Measurements from ENCODE around the gene TRIM63.

TRIM63 gene

DNA sequence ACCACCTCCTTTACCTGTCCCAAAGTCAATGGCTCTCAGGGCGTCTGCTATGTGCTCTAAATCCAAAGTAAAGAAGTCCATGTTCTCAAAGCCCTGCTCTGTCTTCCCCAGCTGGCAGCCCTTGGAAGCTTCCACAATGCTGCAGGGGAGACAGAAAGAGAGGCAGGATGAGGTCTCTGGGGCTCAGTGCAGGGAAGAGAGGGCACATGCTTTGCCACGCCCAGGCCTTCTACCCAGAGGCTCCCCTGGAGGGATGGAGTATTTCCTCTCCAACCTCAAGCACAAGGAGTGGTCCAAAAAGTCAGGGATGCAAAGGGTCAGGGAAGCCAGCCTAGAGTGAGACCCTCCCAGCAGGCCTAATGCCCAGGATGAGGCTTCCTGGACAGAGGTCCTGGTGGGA is 10.2 kb downstream of the TRIM63 start:
- DNase-seq (ENCODE audit: low read depth): no peak

GRCh38 chr1:26055041-26055440 is 12.4 kb downstream of the TRIM63 start:
- DNase-seq (ENCODE audit: low read depth): no peak

- no peak for DNase-seq (ENCODE audit: low read depth)
Measured at GRCh38 chr1:26053718-26054560, 13.5 kb downstream of the TRIM63 start.

GRCh38 chr1:26050248-26050640 is 17.2 kb downstream of the TRIM63 start:
- no peak for DNase-seq (ENCODE audit: low read depth)

GRCh38 chr1:26049531-26050247 is 17.7 kb downstream of the TRIM63 start:
- no peak for DNase-seq (ENCODE audit: low read depth)

GRCh38 chr1:26047278-26047874 is 20.1 kb downstream of the TRIM63 start:
- DNase-seq (ENCODE audit: low read depth): no peak

DNA sequence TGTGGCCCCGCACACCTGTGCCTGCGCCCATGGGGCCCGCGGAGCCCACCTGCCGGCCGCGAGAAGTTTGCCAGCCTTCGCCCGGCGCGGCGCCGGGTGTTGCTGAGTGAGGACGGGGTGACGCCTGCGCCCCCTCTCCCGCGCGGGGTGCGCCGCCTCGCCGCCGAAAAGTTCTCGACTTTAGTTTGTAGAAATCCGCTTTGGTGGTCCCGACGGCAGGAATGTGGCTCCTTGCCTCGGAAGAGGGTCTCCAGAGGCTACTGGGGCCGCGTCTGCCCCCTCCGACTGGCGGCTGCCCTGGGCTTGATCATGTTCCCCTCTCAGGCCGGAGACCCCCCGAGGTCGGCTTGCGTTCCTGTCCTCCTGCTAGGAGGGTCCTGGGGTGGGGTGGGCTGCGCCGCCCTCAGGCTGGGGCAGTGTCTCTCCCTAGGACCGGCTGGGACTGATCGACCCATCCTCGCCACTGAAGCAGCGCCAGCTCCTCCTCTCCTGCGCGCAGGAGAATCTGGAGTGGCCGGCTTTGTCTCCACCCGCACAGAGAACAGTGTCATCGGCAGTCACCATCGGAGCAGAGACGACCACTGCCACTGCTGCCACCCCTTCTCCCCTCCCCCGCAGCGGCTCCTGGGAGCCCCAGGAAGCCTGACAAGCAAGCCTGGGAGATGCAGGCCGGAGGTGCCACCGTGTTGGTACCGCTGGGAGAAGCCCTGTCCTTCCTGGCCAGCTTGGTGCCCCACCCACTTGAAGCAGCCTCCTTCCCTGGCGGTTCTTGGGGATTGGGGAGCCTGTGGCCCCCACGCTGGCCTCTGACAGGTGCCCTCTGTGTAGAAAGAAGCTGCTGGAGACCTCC is 21.0 kb downstream of the TRIM63 start:
- no peak for DNase-seq (ENCODE audit: low read depth)

GRCh38 chr1:26045722-26046245 is 21.6 kb downstream of the TRIM63 start, which contains the start of gene SLC30A2:
TSS of gene SLC30A2 (minus strand) at chr1:26046118. CDS start at chr1:26045896, 222 bp downstream.
- no peak for DNase-seq (ENCODE audit: low read depth)

GRCh38 chr1:26044971-26045721 is 22.3 kb downstream of the TRIM63 start:
- DNase-seq (ENCODE audit: low read depth): no peak

- no peak for DNase-seq (ENCODE audit: low read depth)
Measured at GRCh38 chr1:26044414-26044813, 23.0 kb downstream of the TRIM63 start.

GRCh38 chr1:26043765-26044164 is 23.7 kb downstream of the TRIM63 start:
- DNase-seq (ENCODE audit: low read depth): no peak

GRCh38 chr1:26041978-26042377 is 25.5 kb downstream of the TRIM63 start:
- DNase-seq (ENCODE audit: low read depth): no peak

GRCh38 chr1:26041401-26041800 is 26.0 kb downstream of the TRIM63 start:
- DNase-seq (ENCODE audit: low read depth): no peak

GRCh38 chr1:26038904-26039303 is 28.5 kb downstream of the TRIM63 start:
- DNase-seq (ENCODE audit: low read depth): no peak

DNA sequence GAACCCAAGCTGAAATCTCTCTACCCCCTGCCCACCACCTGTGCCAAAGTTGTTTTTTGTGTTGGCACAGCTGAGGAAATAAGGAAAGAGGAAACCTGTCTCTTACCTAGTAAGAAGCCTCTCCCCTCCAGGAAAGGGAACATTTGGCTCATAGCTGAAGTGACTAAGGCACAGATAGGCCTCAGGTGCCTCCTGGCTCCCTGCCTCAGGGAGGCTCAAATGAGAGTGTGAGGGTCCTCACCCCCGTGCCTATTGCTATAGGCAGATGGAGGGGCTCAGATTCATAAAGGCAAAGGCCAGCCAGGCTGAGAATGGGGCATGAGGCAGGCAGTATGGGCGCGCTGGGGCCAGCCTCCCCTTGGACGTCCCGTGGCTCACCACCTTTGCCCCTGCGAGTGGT is 29.0 kb downstream of the TRIM63 start:
- DNase-seq (ENCODE audit: low read depth): no peak

GRCh38 chr1:26037904-26038303 is 29.5 kb downstream of the TRIM63 start:
- DNase-seq (ENCODE audit: low read depth): no peak

DNA sequence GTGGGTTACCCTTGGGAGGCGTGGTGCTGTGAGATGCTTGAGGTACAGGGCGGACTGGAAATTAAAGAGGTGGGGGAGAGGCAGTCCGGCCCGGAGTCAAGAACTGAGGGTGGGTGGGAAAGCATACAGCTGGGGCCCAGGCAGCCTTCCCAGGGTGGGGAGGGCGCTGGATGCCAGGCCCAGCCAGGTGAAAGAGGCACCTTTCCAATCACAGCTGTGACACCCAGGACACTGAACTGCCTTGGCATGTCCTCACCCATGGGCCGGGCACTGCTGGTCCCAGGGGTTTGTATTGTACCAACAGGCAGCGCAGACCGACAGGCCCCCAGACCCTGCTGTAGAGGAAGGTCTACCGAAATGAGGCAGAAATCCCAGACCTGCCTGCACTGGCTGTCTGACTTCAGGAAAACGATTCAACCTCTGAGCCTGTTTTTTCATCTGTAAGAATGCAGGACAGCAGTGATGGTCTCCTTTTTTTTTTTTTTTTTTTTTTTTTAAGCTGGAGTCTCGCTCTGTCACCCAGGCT is 30.6 kb downstream of the TRIM63 start:
- no peak for DNase-seq (ENCODE audit: low read depth)

GRCh38 chr1:26035959-26036755 is 31.3 kb downstream of the TRIM63 start:
- peak; percentile 48 for DNase-seq (ENCODE audit: low read depth)

- DNase-seq (ENCODE audit: low read depth): peak; percentile 87
Measured at GRCh38 chr1:26035203-26035958, 32.0 kb downstream of the TRIM63 start.
